Measurements from ENCODE around the gene KIF20A.
A peak's percentile ranks its signal among the peaks of the same experiment; 100 is the strongest.
"Not testable (repeated sequence)": the region's sequence is repeated elsewhere in the genome, so short reads cannot be mapped to it uniquely, and the experiment has no call there.

KIF20A gene

GRCh38 chr5:138186002-138186447 lies 7.1 kb downstream of the KIF20A start:
- DNase-seq (ENCODE audit: low read depth, low spot score): no peak

GRCh38 chr5:138188626-138189025 lies 9.7 kb downstream of the KIF20A start:
- DNase-seq (ENCODE audit: low read depth, low spot score): no peak

DNA sequence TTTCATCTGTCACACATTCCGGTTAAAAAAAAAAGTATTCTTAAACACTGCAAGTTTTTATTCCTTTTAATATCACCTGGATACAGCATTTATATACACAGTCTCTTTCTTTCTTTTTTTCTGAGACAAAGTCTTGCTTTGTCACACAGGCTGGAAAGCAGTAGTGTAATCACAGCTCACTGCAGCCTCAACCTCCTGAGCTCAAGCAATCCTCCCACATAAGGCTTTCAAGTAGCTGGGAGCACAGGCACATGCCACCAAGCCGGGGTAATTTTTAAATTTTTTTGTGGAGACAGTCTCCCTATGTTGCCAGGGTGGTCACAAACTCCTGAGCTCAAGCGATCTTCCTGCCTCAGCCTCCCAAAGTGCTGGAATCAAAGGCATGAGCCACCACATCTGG lies 13.9 kb downstream of the KIF20A start:
- no peak for DNase-seq (ENCODE audit: low read depth, low spot score)

DNA sequence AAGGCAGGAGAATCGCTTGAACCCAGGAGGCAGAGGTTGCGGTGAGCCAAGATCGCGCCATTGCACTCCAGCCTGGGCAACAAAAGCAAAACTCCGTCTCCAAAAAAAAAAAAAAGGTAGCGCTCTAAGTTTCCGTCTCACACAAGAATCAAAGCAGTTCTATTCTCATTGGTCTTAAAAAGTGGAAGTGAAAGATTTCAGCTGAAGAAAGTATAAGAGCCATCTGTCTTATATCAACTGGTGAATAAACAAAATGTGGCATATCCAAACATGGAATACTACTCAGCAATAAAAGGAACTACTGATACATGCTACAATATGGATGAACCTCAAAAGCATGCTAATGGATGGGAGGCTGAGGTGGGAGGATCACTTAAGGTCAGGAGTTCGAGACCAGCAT lies 14.9 kb downstream of the KIF20A start:
- DNase-seq (ENCODE audit: low read depth, low spot score): not testable (repeated sequence)

DNA sequence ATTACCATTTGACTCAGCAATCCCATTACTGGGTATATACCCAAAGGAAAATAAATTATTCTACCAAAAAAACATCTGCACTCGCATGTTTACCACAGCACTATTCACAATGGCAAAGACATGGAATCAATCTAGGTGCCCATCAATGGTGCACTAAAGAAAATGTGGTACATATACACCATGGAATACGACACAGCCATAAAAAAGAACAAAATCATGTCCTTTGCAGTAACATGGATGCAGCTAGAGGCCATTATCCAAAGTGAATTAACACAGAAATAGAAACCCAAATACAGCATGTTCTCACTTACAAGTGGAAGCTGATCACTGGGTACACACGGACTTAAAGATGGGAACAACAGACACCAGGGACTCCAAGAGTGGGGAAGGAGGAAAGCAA lies 32.1 kb downstream of the KIF20A start:
- DNase-seq (ENCODE audit: low read depth, low spot score): no peak

- no peak for DNase-seq (ENCODE audit: low read depth, low spot score)
Observed at GRCh38 chr5:138212828-138213160, 33.9 kb downstream of the KIF20A start.

GRCh38 chr5:138213161-138214029 lies 34.5 kb downstream of the KIF20A start, which contains the start of gene CDC23:
CDC23 (minus strand) TSS chr5:138213323; CDS start chr5:138213312, 11 bp downstream.
- peak; percentile 99 for DNase-seq (ENCODE audit: low read depth, low spot score)

GRCh38 chr5:138216799-138217198 lies 37.9 kb downstream of the KIF20A start:
- no peak for DNase-seq (ENCODE audit: low read depth, low spot score)

DNA sequence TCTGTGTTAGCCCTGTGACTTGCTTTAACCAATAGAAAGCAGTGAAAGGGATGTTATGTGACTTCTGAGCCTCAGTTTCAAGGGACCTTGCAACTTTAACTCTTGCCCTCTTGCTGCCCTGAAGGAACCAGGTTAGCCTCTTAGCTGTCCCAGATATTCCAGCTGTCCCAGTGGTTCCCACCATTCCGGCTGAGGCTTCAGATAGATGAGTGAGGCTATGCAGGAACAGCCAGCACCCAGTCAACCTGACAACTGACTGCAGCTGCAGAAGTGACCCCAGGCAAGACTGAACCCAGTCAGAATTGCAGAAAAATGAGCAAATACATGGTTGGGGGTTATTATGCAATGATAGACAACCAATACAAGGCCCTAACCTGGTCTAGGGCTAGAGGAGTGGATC lies 44.6 kb downstream of the KIF20A start:
- DNase-seq (ENCODE audit: low read depth, low spot score): no peak

DNA sequence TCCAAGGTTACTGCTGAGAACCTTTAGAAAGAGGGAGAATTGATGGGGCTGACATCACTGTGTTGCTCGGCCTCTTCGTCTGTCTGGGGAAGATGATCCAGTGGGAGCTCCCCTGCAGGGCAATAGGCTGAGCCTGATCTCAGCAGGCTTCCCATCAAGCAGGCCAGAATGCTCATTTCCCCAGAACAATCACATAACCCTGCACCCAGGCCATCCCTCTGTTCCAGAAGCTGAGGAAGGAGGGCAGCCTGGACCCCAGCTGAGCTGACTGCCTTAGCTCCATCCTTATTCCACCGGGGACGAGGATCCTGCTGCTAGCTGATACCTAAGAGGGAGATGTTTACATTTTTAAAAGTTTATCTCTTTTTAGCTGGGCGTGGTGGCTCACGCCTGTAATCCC lies 45.8 kb downstream of the KIF20A start:
- no peak for DNase-seq (ENCODE audit: low read depth, low spot score)

DNA sequence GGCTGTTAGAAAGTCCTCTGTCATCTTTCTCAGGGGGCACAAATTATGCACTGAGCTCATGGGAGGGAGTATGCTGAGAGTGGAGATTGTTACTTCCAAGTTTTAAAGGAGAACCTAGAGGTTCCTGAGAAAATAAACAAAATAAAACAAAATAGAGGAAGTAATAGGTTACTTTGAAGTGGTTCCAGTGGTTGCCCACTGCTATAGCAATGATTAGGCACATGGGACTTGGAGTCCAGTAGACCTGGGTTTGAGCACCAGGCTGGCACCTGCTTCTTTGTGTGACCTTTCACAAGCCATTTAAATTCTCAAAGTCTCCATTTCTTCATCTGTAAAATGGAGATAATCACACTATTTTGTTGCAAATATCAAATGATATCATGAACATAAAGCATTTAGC lies 48.0 kb downstream of the KIF20A start:
- no peak for DNase-seq (ENCODE audit: low read depth, low spot score)

GRCh38 chr5:138229387-138229786 lies 50.5 kb downstream of the KIF20A start:
- no peak for DNase-seq (ENCODE audit: low read depth, low spot score)

GRCh38 chr5:138230261-138230660 lies 51.3 kb downstream of the KIF20A start:
- DNase-seq (ENCODE audit: low read depth, low spot score): peak; percentile 83

GRCh38 chr5:138230981-138231589 lies 52.2 kb downstream of the KIF20A start:
- peak; percentile 20 for DNase-seq (ENCODE audit: low read depth, low spot score)

- no peak for DNase-seq (ENCODE audit: low read depth, low spot score)
Observed at GRCh38 chr5:138233280-138233679, 54.4 kb downstream of the KIF20A start.

- DNase-seq (ENCODE audit: low read depth, low spot score): no peak
Observed at GRCh38 chr5:138234651-138235050, 55.7 kb downstream of the KIF20A start.
